ENCODE data around the gene HEPACAM. TPM values are rescaled to one million over a fixed set of nuclear protein-coding genes. Genes with fewer than 3 reads are reported as not detected.

Gene HEPACAM
- total RNA-seq, 4 donors from 2014 or later: 0.42 to 2.1 (median 1.1) TPM

- DNase-seq (ENCODE audit: extremely low spot score): no peak
- Histone ChIP-seq H3K9me3 (no peaks in the 10 kb centered on the region), H3K36me3 (no peaks in the 10 kb centered on the region), H3K4me1 (peaks cover 5 to 17% (median 13%) of the 10 kb centered on the region in 4 donors), H3K4me3 (no peak within 1 kb of the TSS), H3K27me3 (peaks cover 0 to 23% (median 0%) of the 10 kb centered on the region in 4 donors), H3K27ac (replicated peaks in 1 of 4) (no peak within 1 kb of the TSS)
- WGBS: 87% methylated on average over 3 of the region's 3 CpGs
- no peak for TF ChIP-seq POLR2A (IDR thresholded peaks at IDR 0.05; ENCODE audit: low read depth)
- TF ChIP-seq POLR2AphosphoS5 (IDR thresholded peaks at IDR 0.05): no peak
- no peak for TF ChIP-seq CTCF (IDR thresholded peaks at IDR 0.05)
- no peak for TF ChIP-seq EP300 (IDR thresholded peaks at IDR 0.05)
- intact Hi-C loops (cut with DNase I): no loop called here
Measured at GRCh38 chr11:124918950-124919349, 16.9 kb downstream of the HEPACAM start, which contains the start of gene HEPN1. HEPN1 (plus strand) TSS chr11:124919250.

GRCh38 chr11:124917115-124917637, 18.7 kb downstream of the HEPACAM start:
- H3K27ac ChIP-seq (replicated peaks in 1 of 4): no peak overlapping the region

GRCh38 chr11:124916370-124916710, 19.5 kb downstream of the HEPACAM start:
- H3K4me3 ChIP-seq: no peak overlapping the region
- H3K9me3 ChIP-seq: no peaks in the 10 kb centered on the region
- H3K27ac ChIP-seq (replicated peaks in 1 of 4): no peak overlapping the region
- intact Hi-C loops (cut with DNase I): no loop called here
- H3K36me3 ChIP-seq: no peaks in the 10 kb centered on the region
- no peak for DNase-seq (ENCODE audit: extremely low spot score)
- peaks cover 0 to 14% (median 0%) of the 10 kb centered on the region in 4 donors for H3K27me3 ChIP-seq
- TF ChIP-seq POLR2AphosphoS5 (IDR thresholded peaks at IDR 0.05) (no peak), CTCF (IDR thresholded peaks at IDR 0.05) (no peak)
- peaks cover 5 to 14% (median 11%) of the 10 kb centered on the region in 4 donors for H3K4me1 ChIP-seq

More at GRCh38 chr11:124917115-124917637, 18.7 kb downstream of the HEPACAM start:
- Histone ChIP-seq H3K27me3 (peaks cover 0 to 18% (median 0%) of the 10 kb centered on the region in 4 donors), H3K4me1 (peaks cover 5 to 17% (median 13%) of the 10 kb centered on the region in 4 donors), H3K36me3 (no peaks in the 10 kb centered on the region), H3K4me3 (no peak overlapping the region), H3K9me3 (no peaks in the 10 kb centered on the region)
- intact Hi-C loops (cut with DNase I): no loop called here
- 74% methylated on average over 5 of the region's 6 CpGs for WGBS
- no peak for TF ChIP-seq CTCF (IDR thresholded peaks at IDR 0.05)
- no peak for TF ChIP-seq POLR2A (IDR thresholded peaks at IDR 0.05; ENCODE audit: low read depth)
- TF ChIP-seq EP300 (IDR thresholded peaks at IDR 0.05): no peak
- TF ChIP-seq POLR2AphosphoS5 (IDR thresholded peaks at IDR 0.05): no peak
- no peak for DNase-seq (ENCODE audit: extremely low spot score)

- no peak for TF ChIP-seq CTCF (IDR thresholded peaks at IDR 0.05)
- intact Hi-C loops (cut with DNase I): no loop called here
- 80% methylated on average over 3 of the region's 3 CpGs for WGBS
- peaks cover 0 to 8% (median 5%) of the 10 kb centered on the region in 4 donors for H3K4me1 ChIP-seq
- H3K4me3 ChIP-seq: no peak overlapping the region
- H3K36me3 ChIP-seq: no peaks in the 10 kb centered on the region
- H3K9me3 ChIP-seq: no peaks in the 10 kb centered on the region
- no peak overlapping the region for H3K27ac ChIP-seq (replicated peaks in 1 of 4)
- DNase-seq (ENCODE audit: extremely low spot score): no peak
- H3K27me3 ChIP-seq: peaks cover 0 to 8% (median 0%) of the 10 kb centered on the region in 4 donors
Measured at GRCh38 chr11:124915541-124916369, 20.1 kb downstream of the HEPACAM start.
